Gastroesophageal sphincter (tissue), 4 donors: ENCODE measurements around the gene RNF168. TPM values are rescaled to one million over a fixed set of nuclear protein-coding genes. Genes with fewer than 3 reads are reported as not detected.
"Not testable (repeated sequence)": the region's sequence is repeated elsewhere in the genome, so short reads cannot be mapped to it uniquely, and the experiment has no call there.

Experiments
- ATAC-seq: fragments of 150-250 bp; one replicate; pipeline ENCODE4 v1.9.1; 2016; ENCODE audit warnings: mild to moderate bottlenecking, moderate library complexity
- H3K27ac ChIP-seq, 4 donors: fragments of 200-600 bp; sonication (generic) in 3 of 4; 1 replicate in 3 of 4; 2 replicates in 1 of 4; pipeline ENCODE4 v1.5.1; 2016 to 2019
- H3K27me3 ChIP-seq: fragments of 200-600 bp; sonication (generic); one replicate; pipeline ENCODE4 v1.5.1; 2019
- H3K36me3 ChIP-seq, 2 donors: fragments of 200-600 bp; sonication (generic); one replicate each; pipeline ENCODE4 v1.5.1; 2019; ENCODE audit warnings: control low read depth in 1 of 2
- H3K4me1 ChIP-seq, 3 donors: fragments of 200-600 bp; sonication (generic); 1 replicate in 2 of 3; 2 replicates in 1 of 3; pipeline ENCODE4 v1.5.1; 2016 to 2019; ENCODE audit warnings: control low read depth in 2 of 3
- H3K4me3 ChIP-seq, 2 donors: fragments of 200-600 bp; sonication (generic); one replicate each; pipeline ENCODE4 v1.5.1; 2019; ENCODE audit warnings: mild to moderate bottlenecking in 1 of 2, moderate library complexity in 1 of 2
- H3K9me3 ChIP-seq, 3 donors: fragments of 200-600 bp; sonication (generic); one replicate each; pipeline ENCODE4 v1.5.1; 2017 to 2019; ENCODE audit warnings: control low read depth in 2 of 3
- EP300 ChIP-seq: sonication (generic); formaldehyde crosslinking; IDR thresholded peaks from one replicate; pipeline ENCODE4 v1.6.1; 2017; ENCODE audit warnings: antibody characterized with exemption, mild to moderate bottlenecking
- POLR2A ChIP-seq, 2 donors: fragments of 450-650 bp; IDR thresholded peaks; one replicate each; pipeline ENCODE4 v1.6.1; 2017; ENCODE audit warnings: antibody characterized with exemption in 2 of 2, mild to moderate bottlenecking in 2 of 2, moderate library complexity in 1 of 2
- POLR2AphosphoS5 ChIP-seq: sonication (generic); formaldehyde crosslinking; IDR thresholded peaks from one replicate; pipeline ENCODE4 v1.6.1; 2017; ENCODE audit warnings: antibody characterized with exemption
- WGBS, 2 donors: methylation state at CpG; one replicate each; pipeline ENCODE4 v1.1.5; 2018; ENCODE audit warnings: low coverage in 1 of 2; 5-methylcytosine and 5-hydroxymethylcytosine counted together
- total RNA-seq, 4 donors: library from RNA; depleted of rRNA; stranded (reverse); fragments of >200 nt; gene quantifications; one replicate each; pipeline ENCODE4 v1.1.0, GENCODE V29; 2016
- TF ChIP-seq, protein P1 (sequence below), 4 experiments: fragments of 200-600 bp in 2 of 4; fragments of 450-650 bp in 2 of 4; sonication (generic) in 1 of 4; IDR thresholded peaks; one replicate each; pipeline ENCODE4 v1.5.1; 2017 to 2019; ENCODE audit warnings: antibody characterized with exemption in 4 of 4, mild to moderate bottlenecking in 2 of 4, moderate library complexity in 2 of 4

Gene RNF168
- total RNA-seq, 4 donors from 2014 or later: 19.4 to 26.0 (median 23.7) TPM

- peak; percentile 21 for ATAC-seq
- Histone ChIP-seq H3K27me3 (no peaks in the 10 kb centered on the region), H3K9me3 (no peaks in the 10 kb centered on the region), H3K4me1 (peaks cover 0 to 44% (median 7%) of the 10 kb centered on the region in 3 donors), H3K36me3 (peaks cover 0 to 12% of the 10 kb centered on the region in 2 donors), H3K4me3 (peak overlapping the region; percentile 82 to 97), H3K27ac (peak overlapping the region; percentile 77 to 98 (median 93))
- WGBS, 2 donors: 0 to 1% methylated on average over 7 to 16 of the region's 50 CpGs
- no peak for TF ChIP-seq EP300
- TF ChIP-seq POLR2AphosphoS5: no peak
- TF ChIP-seq, protein P1, sequence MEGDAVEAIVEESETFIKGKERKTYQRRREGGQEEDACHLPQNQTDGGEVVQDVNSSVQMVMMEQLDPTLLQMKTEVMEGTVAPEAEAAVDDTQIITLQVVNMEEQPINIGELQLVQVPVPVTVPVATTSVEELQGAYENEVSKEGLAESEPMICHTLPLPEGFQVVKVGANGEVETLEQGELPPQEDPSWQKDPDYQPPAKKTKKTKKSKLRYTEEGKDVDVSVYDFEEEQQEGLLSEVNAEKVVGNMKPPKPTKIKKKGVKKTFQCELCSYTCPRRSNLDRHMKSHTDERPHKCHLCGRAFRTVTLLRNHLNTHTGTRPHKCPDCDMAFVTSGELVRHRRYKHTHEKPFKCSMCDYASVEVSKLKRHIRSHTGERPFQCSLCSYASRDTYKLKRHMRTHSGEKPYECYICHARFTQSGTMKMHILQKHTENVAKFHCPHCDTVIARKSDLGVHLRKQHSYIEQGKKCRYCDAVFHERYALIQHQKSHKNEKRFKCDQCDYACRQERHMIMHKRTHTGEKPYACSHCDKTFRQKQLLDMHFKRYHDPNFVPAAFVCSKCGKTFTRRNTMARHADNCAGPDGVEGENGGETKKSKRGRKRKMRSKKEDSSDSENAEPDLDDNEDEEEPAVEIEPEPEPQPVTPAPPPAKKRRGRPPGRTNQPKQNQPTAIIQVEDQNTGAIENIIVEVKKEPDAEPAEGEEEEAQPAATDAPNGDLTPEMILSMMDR (IDR thresholded peaks at IDR 0.05): no peak
- TF ChIP-seq POLR2A (IDR thresholded peaks at IDR 0.05): no peak
Measured at GRCh38 chr3:196431181-196432136, 72.1 kb downstream of the RNF168 start.

GRCh38 chr3:196428041-196428440, 75.5 kb downstream of the RNF168 start:
- no peak for ATAC-seq
- peaks cover 0 to 18% of the 10 kb centered on the region in 2 donors for H3K36me3 ChIP-seq
- H3K4me1 ChIP-seq: peaks cover 0 to 49% (median 8%) of the 10 kb centered on the region in 3 donors
- H3K27ac ChIP-seq: no peak overlapping the region
- H3K9me3 ChIP-seq: no peaks in the 10 kb centered on the region
- 83 to 85% methylated on average over 5 to 6 of the region's 6 CpGs for WGBS, 2 donors
- no peaks in the 10 kb centered on the region for H3K27me3 ChIP-seq
- no peak for TF ChIP-seq POLR2A (IDR thresholded peaks at IDR 0.05)
- no peak for TF ChIP-seq POLR2AphosphoS5
- no peak for TF ChIP-seq EP300
- TF ChIP-seq, protein P1 (IDR thresholded peaks at IDR 0.05): no peak
- no peak overlapping the region for H3K4me3 ChIP-seq

- H3K9me3 ChIP-seq, ATAC-seq, H3K27ac ChIP-seq, H3K4me3 ChIP-seq, H3K27me3 ChIP-seq: not testable (repeated sequence)
- 86 to 93% methylated on average over 2 to 4 of the region's 6 CpGs for WGBS, 2 donors
- peaks cover 0 to 18% of the 10 kb centered on the region in 2 donors for H3K36me3 ChIP-seq
- peaks cover 0 to 63% (median 3%) of the 10 kb centered on the region in 3 donors for H3K4me1 ChIP-seq
Measured at GRCh38 chr3:196424421-196424820, 79.1 kb downstream of the RNF168 start.

DNA sequence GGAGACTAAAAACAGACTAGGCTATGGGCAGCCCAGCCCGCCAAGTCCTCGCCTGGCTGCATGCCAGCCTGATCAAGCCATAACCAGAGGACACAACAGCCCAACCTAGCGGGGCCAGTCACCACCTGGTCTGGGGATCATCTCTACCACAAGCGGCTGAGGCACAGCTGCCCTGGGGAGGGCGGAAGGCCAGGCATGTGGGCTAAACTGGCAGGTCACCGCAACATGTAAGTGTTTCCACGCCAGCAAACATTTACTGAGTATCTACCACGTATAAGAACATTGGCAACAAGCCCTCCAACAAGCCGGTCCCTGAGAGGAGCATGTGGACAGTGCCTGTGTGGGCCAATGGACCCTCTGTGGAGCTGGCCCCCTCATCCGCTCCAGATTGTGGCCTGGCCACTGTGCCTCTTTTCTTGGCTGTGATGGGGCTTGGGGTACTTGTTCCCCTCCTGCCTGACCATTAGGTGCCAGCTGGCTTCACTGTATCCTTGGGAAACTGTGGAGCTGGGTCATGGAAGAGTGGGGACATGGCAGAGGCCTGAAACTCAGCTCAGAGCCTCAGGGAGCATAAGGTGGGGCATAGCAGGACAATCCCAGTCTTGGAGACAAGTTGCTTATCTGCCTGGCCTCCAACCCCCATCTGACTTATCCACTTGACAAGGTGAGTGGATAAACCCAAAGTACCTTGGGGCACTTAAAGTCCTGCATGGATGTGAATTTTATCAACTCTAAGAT, 80.4 kb downstream of the RNF168 start:
- TF ChIP-seq POLR2A (IDR thresholded peaks at IDR 0.05) (no peak), POLR2AphosphoS5 (no peak), EP300 (no peak)
- TF ChIP-seq, protein P1 (IDR thresholded peaks at IDR 0.05): no peak
- Histone ChIP-seq H3K4me3 (no peak overlapping the region), H3K27me3 (no peaks in the 10 kb centered on the region), H3K4me1 (peaks cover 0 to 66% (median 6%) of the 10 kb centered on the region in 3 donors), H3K9me3 (no peaks in the 10 kb centered on the region), H3K27ac (peak overlapping the region in 3 of 4 donors; percentile 1 to 63 (median 30)), H3K36me3 (peaks cover 0 to 18% of the 10 kb centered on the region in 2 donors)
- peak; percentile 65 for ATAC-seq
- 8% methylated on average over 2 of the region's 10 CpGs; no CpG with 5 or more reads in 1 of the 2 donors for whole genome bisulfite sequencing, 2 donors

DNA sequence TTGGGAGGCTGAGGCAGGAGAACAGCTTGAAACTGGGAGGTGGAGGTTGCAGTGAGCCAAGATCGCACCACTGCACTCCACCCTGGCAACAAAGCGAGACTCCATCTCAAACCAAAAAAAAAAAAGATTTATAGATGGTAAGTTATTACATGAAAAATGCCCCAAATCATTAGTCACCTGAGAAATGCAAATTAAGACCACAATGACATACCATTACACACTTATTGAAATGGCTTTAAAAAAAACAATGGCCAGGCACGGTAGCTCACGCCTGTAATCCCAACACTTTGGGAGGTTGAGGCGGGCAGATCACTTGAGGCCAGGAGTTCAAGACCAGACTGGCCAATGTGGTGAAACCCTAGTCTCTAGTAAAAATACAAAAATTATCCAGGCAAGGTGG, 81.9 kb downstream of the RNF168 start:
- H3K27me3 ChIP-seq, H3K27ac ChIP-seq, ATAC-seq, H3K4me3 ChIP-seq, H3K36me3 ChIP-seq, H3K9me3 ChIP-seq: not testable (repeated sequence)
- 85% methylated on average over 4 of the region's 5 CpGs; no CpG with 5 or more reads in 1 of the 2 donors for WGBS, 2 donors
- peaks cover 0 to 68% (median 6%) of the 10 kb centered on the region in 3 donors for H3K4me1 ChIP-seq
